HG03159 (cell line): ENCODE results near the gene DUSP19.

ENCODE experiments used
- ATAC-seq: cut with Tn5 transposase; IDR thresholded peaks from one replicate; pipeline ENCODE4 v1.9.1; 2021; ENCODE audit warnings: mild to moderate bottlenecking, moderate library complexity; ENCODE audit not compliant: unreplicated experiment

The DUSP19 gene

GRCh38 chr2:183124222-183124956, 45.8 kb downstream of the DUSP19 start, which contains the start of gene NUP35:
NUP35 (plus strand) TSS chr2:183124443; CDS start chr2:183124458, 15 bp downstream.
- ATAC-seq, result peak; percentile 89

- no peak for ATAC-seq
Measured at GRCh38 chr2:183124957-183125255, 46.4 kb downstream of the DUSP19 start.

- no peak for ATAC-seq
Measured at GRCh38 chr2:183125659-183126341, 47.3 kb downstream of the DUSP19 start.

GRCh38 chr2:183126635-183127034, 48.1 kb downstream of the DUSP19 start:
- ATAC-seq, result no peak

GRCh38 chr2:183134016-183134415, 55.5 kb downstream of the DUSP19 start:
- ATAC-seq, result no peak

- no peak for ATAC-seq
Measured at GRCh38 chr2:183148955-183149354, 70.4 kb downstream of the DUSP19 start.

- no peak for ATAC-seq
Measured at GRCh38 chr2:183149489-183149888, 70.9 kb downstream of the DUSP19 start.
